K562 (cell line): ENCODE results near the gene NCMAP. TPM values are rescaled to one million over a fixed set of nuclear protein-coding genes. Genes with fewer than 3 reads are reported as not detected.

Experiments
- BCOR ChIP-seq: fragments of 450-650 bp; IDR thresholded peaks from 2 replicates; pipeline ENCODE4 v1.6.1; 2016
- HMBOX1 ChIP-seq: sonication (generic); IDR thresholded peaks from 2 replicates; pipeline ENCODE4 v1.6.1; 2016
- HNRNPUL1 ChIP-seq: fragments of 200-400 bp; formaldehyde crosslinking; IDR thresholded peaks from 2 replicates; pipeline ENCODE4 v1.6.1; 2017; ENCODE audit warnings: low read length
- KLF16 ChIP-seq: IDR thresholded peaks from 2 replicates; pipeline ENCODE4 v1.6.1; 2016; ENCODE audit warnings: antibody characterized with exemption
- NUFIP1 ChIP-seq: fragments of 450-650 bp; IDR thresholded peaks from 2 replicates; pipeline ENCODE4 v1.6.1; 2018; ENCODE audit not compliant: partially characterized antibody
- POLR2H ChIP-seq: IDR thresholded peaks from 2 replicates; pipeline ENCODE4 v1.6.1; 2016; ENCODE audit warnings: missing genetic modification characterization, low read depth, mild to moderate bottlenecking, control low read depth, missing compliant biosample characterization, moderate library complexity
- PURB ChIP-seq: sonication (generic); formaldehyde crosslinking; IDR thresholded peaks from 2 replicates; pipeline ENCODE4 v1.9.0; 2021; ENCODE audit warnings: low read depth, mild to moderate bottlenecking, missing genetic modification reagents
- RCOR1 ChIP-seq, 2 experiments: IDR thresholded peaks; 2 replicates each; pipeline ENCODE4 v1.6.1; 2012; ENCODE audit warnings: low read depth in 2 of 2, low read length in 2 of 2, borderline replicate concordance in 1 of 2, improper control_type of control experiment in 1 of 2
- RFX7 ChIP-seq: fragments of 250-450 bp; sonication (Bioruptor Pico); IDR thresholded peaks from 2 replicates; pipeline ENCODE4 v1.5.1; 2021; ENCODE audit warnings: mild to moderate bottlenecking
- SMC3 ChIP-seq: conservative IDR thresholded peaks from 2 replicates; pipeline ENCODE4 v1.6.1; 2011; ENCODE audit warnings: low read depth, low read length, improper control_type of control experiment; ENCODE audit not compliant: insufficient read depth
- TAF1 ChIP-seq: IDR thresholded peaks from 2 replicates; pipeline ENCODE4 v1.6.1; 2011; ENCODE audit warnings: mild to moderate bottlenecking, low read length, moderate library complexity; ENCODE audit not compliant: insufficient read depth, control insufficient read depth, severe bottlenecking; ENCODE audit errors: extremely low read depth
- TAF9B ChIP-seq: fragments of 450-650 bp; IDR thresholded peaks from 2 replicates; pipeline ENCODE4 v1.6.1; 2018; ENCODE audit warnings: mild to moderate bottlenecking; ENCODE audit not compliant: partially characterized antibody
- TCF7 ChIP-seq: sonication (generic); IDR thresholded peaks from 2 replicates; pipeline ENCODE4 v1.6.1; 2016; ENCODE audit warnings: antibody characterized with exemption, borderline replicate concordance
- TGIF2 ChIP-seq: sonication (generic); formaldehyde crosslinking; IDR thresholded peaks from 2 replicates; pipeline ENCODE4 v1.8.1; 2022; ENCODE audit warnings: mild to moderate bottlenecking, missing genetic modification reagents, moderate library complexity
- ZNF263 ChIP-seq: sonication (generic); formaldehyde crosslinking; IDR thresholded peaks from 2 replicates; pipeline ENCODE4 v1.8.0; 2022; ENCODE audit warnings: mild to moderate bottlenecking, missing genetic modification reagents, borderline replicate concordance
- ZNF589 ChIP-seq: fragments of 200-800 bp; sonication (Bioruptor generic); IDR thresholded peaks from 2 replicates; pipeline ENCODE4 v1.6.1; 2016; ENCODE audit warnings: low read depth, missing genetic modification characterization, missing compliant biosample characterization
- polyA plus RNA-seq, 8 experiments: library from polyadenylated mRNA; depleted of rRNA in 4 of 8; stranded (reverse) in 5 of 8; unstranded in 3 of 8; fragments of >200 nt; fragmentation: Nextera tagmentation in 2 of 8; fragmentation: Illumina TruSeq in 1 of 8; extraction: Ambion mirVana in 2 of 8; extraction: Trizol in 1 of 8; gene quantifications; 2 replicates each; pipeline versions ENCODE4 v1.2.1 to v1.2.3, GENCODE V29; 2011 to 2014; ENCODE audit warnings: inconsistent platforms in 1 of 8, missing spikeins in 1 of 8
- total RNA-seq, 7 experiments: library from RNA; depleted of rRNA in 6 of 7; stranded (reverse); fragments of >200 nt in 6 of 7; fragmentation: Illumina TruSeq in 2 of 7; extraction: Trizol in 2 of 7; gene quantifications; 2 replicates each; pipeline versions ENCODE4 v1.2.1 to v1.2.3, GENCODE V29; 2011 to 2021; ENCODE audit warnings: low replicate concordance in 1 of 7
- TF ChIP-seq, protein P1 (sequence below): IDR thresholded peaks from 3 replicates; pipeline ENCODE4 v1.6.1; 2011; ENCODE audit warnings: borderline replicate concordance, mild to moderate bottlenecking, moderate library complexity; ENCODE audit not compliant: insufficient read length; ENCODE audit errors: extremely low read depth
- TF ChIP-seq, protein P2 (sequence below): fragments of 200-800 bp; sonication (Bioruptor generic); IDR thresholded peaks from 2 replicates; pipeline ENCODE4 v1.6.1; 2017; ENCODE audit warnings: missing genetic modification characterization, missing compliant biosample characterization
- TF ChIP-seq, protein P3 (sequence below): fragments of 450-650 bp; IDR thresholded peaks from 2 replicates; pipeline ENCODE4 v1.7.1; 2018; ENCODE audit warnings: mild to moderate bottlenecking, low read depth; ENCODE audit not compliant: partially characterized antibody

Gene NCMAP
- total and polyA plus RNA-seq, 9 of the 15 experiments (the other 6 are each of a cell fraction or from before 2014, with no cell fraction given), result 0.03 TPM; not detected in 8

GRCh38 chr1:24642481-24643362 is 86.8 kb downstream of the NCMAP start, which contains the start of gene SRRM1 (continued):
- TF ChIP-seq SMC3 (no peak), ZNF589 (CRISPR knock-in tag) (no peak), RFX7 (CRISPR knock-in tag) (no peak), BCOR (0 out of 2 replicates have a peak, but pooled peaks have one; percentile 51), TAF1 (peak; percentile 52), KLF16 (peak; percentile 55; the same call in 1 of the 2 replicates), HNRNPUL1 (no peak), TAF9B (peak; percentile 75), TCF7 (no peak), POLR2H (tag) (peak; percentile 96), HMBOX1 (no peak), NUFIP1 (no peak), RCOR1 (IDR thresholded peaks at IDR 0.05; ENCODE audit: borderline replicate concordance in 1 of 2, low read depth in 2 of 2, low read length in 2 of 2) (peak in 1 of 2 experiments; percentile 84; a peak in 2 of 4 replicates), ZNF263 (CRISPR knock-in tag) (no peak), TGIF2 (CRISPR knock-in tag) (no peak), PURB (CRISPR knock-in tag) (no peak)
- TF ChIP-seq, protein P1, sequence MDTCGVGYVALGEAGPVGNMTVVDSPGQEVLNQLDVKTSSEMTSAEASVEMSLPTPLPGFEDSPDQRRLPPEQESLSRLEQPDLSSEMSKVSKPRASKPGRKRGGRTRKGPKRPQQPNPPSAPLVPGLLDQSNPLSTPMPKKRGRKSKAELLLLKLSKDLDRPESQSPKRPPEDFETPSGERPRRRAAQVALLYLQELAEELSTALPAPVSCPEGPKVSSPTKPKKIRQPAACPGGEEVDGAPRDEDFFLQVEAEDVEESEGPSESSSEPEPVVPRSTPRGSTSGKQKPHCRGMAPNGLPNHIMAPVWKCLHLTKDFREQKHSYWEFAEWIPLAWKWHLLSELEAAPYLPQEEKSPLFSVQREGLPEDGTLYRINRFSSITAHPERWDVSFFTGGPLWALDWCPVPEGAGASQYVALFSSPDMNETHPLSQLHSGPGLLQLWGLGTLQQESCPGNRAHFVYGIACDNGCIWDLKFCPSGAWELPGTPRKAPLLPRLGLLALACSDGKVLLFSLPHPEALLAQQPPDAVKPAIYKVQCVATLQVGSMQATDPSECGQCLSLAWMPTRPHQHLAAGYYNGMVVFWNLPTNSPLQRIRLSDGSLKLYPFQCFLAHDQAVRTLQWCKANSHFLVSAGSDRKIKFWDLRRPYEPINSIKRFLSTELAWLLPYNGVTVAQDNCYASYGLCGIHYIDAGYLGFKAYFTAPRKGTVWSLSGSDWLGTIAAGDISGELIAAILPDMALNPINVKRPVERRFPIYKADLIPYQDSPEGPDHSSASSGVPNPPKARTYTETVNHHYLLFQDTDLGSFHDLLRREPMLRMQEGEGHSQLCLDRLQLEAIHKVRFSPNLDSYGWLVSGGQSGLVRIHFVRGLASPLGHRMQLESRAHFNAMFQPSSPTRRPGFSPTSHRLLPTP, result no peak
- TF ChIP-seq, protein P2, sequence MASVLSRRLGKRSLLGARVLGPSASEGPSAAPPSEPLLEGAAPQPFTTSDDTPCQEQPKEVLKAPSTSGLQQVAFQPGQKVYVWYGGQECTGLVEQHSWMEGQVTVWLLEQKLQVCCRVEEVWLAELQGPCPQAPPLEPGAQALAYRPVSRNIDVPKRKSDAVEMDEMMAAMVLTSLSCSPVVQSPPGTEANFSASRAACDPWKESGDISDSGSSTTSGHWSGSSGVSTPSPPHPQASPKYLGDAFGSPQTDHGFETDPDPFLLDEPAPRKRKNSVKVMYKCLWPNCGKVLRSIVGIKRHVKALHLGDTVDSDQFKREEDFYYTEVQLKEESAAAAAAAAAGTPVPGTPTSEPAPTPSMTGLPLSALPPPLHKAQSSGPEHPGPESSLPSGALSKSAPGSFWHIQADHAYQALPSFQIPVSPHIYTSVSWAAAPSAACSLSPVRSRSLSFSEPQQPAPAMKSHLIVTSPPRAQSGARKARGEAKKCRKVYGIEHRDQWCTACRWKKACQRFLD (CRISPR knock-in tag), result no peak
- TF ChIP-seq, protein P3, sequence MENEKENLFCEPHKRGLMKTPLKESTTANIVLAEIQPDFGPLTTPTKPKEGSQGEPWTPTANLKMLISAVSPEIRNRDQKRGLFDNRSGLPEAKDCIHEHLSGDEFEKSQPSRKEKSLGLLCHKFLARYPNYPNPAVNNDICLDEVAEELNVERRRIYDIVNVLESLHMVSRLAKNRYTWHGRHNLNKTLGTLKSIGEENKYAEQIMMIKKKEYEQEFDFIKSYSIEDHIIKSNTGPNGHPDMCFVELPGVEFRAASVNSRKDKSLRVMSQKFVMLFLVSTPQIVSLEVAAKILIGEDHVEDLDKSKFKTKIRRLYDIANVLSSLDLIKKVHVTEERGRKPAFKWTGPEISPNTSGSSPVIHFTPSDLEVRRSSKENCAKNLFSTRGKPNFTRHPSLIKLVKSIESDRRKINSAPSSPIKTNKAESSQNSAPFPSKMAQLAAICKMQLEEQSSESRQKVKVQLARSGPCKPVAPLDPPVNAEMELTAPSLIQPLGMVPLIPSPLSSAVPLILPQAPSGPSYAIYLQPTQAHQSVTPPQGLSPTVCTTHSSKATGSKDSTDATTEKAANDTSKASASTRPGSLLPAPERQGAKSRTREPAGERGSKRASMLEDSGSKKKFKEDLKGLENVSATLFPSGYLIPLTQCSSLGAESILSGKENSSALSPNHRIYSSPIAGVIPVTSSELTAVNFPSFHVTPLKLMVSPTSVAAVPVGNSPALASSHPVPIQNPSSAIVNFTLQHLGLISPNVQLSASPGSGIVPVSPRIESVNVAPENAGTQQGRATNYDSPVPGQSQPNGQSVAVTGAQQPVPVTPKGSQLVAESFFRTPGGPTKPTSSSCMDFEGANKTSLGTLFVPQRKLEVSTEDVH, result no peak
